Body of pancreas (tissue), 4 donors: ENCODE results near the gene UBN1. TPM values are rescaled to one million over a fixed set of nuclear protein-coding genes. Genes with fewer than 3 reads are reported as not detected.

Experiments
- ATAC-seq: fragments of 150-250 bp; one replicate; pipeline ENCODE4 v1.9.1; 2016
- DNase-seq, 4 donors: peaks; one replicate each; pipeline ENCODE4 v3.0.0-alpha.2; 2019
- H3K27ac ChIP-seq, 4 donors: fragments of 200-600 bp; sonication (generic); 1 replicate in 3 of 4; 2 replicates in 1 of 4; pipeline versions ENCODE4 v1.5.1 to v1.6.1; 2016 to 2019; ENCODE audit warnings: mild to moderate bottlenecking in 1 of 4, mixed read lengths in 1 of 4, moderate library complexity in 1 of 4
- H3K27me3 ChIP-seq, 2 donors: fragments of 200-600 bp; sonication (generic); one replicate each; pipeline ENCODE4 v1.6.0; 2016; ENCODE audit warnings: mild to moderate bottlenecking in 1 of 2
- H3K36me3 ChIP-seq, 2 donors: fragments of 200-600 bp; sonication (generic); replicated peaks in 1 of 2; 2 replicates each; pipeline ENCODE4 v1.5.1; 2016; ENCODE audit warnings: low read depth in 2 of 2; ENCODE audit not compliant: insufficient read depth in 1 of 2
- H3K4me1 ChIP-seq: fragments of 200-600 bp; sonication (generic); one replicate; pipeline ENCODE4 v1.6.0; 2016
- H3K4me3 ChIP-seq, 2 donors: fragments of 200-600 bp; sonication (generic); 1 replicate in 1 of 2; 2 replicates in 1 of 2; pipeline ENCODE4 v1.5.1; 2016 to 2019
- H3K9me3 ChIP-seq, 3 donors: fragments of 200-600 bp; sonication (generic); 1 replicate in 2 of 3; 2 replicates in 1 of 3; pipeline ENCODE4 v1.5.1; 2016
- CTCF ChIP-seq, 7 experiments: fragments of 450-650 bp in 4 of 7; fragments of 200-600 bp in 3 of 7; sonication (generic) in 3 of 7; IDR thresholded peaks; one replicate each; pipeline ENCODE4 v1.5.1; 2016 to 2019; ENCODE audit warnings: antibody characterized with exemption in 7 of 7
- POLR2A ChIP-seq, 3 donors: fragments of 450-650 bp; IDR thresholded peaks; one replicate each; pipeline ENCODE4 v1.6.1; 2016; ENCODE audit warnings: antibody characterized with exemption in 3 of 3, mild to moderate bottlenecking in 2 of 3
- WGBS, 2 donors: methylation state at CpG; one replicate each; pipeline ENCODE4 v1.1.5; 2017; 5-methylcytosine and 5-hydroxymethylcytosine counted together
- intact Hi-C: fragments of 100-400 bp; cut with DNase I; formaldehyde crosslinking; loops from one replicate; pipeline ENCODE4 v1.15.1; 2023
- total RNA-seq, 2 donors: library from RNA; depleted of rRNA; stranded (reverse); fragments of >200 nt; gene quantifications; one replicate each; pipeline ENCODE4 v1.1.0, GENCODE V29; 2016

UBN1 gene
- total RNA-seq, 2 donors from 2014 or later = 20.8 to 41.2 TPM

DNA sequence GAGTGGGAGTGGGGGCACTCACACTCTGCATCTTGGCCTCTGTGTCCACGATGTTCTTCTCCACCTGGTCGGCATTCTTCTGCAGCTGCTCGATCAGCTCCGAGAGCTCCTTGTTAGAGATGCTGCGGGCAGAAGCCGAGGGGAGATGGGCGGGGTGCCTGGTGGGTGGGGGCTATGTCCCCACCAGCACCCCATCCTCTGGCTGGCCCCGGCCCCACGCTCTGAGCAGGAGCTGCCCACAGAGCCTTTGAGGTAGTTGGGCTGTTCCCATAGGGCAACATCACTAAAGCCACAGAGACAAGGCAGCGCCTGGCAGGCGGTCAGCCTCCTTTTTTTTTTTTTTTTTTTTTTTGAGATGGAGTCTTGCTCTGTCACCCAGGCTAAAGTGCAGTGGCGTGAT is 63.5 kb downstream of the UBN1 start:
- Histone ChIP-seq H3K4me3 (no peak overlapping the region), H3K36me3 (no peaks in the 10 kb centered on the region), H3K27ac (no peak overlapping the region), H3K9me3 (no peaks in the 10 kb centered on the region), H3K27me3 (no peaks in the 10 kb centered on the region), H3K4me1 (no peaks in the 10 kb centered on the region)
- intact Hi-C loops = no loop called here
- TF ChIP-seq CTCF (IDR thresholded peaks at IDR 0.05) (no peak), POLR2A (IDR thresholded peaks at IDR 0.05) (no peak)
- ATAC-seq (no peak), DNase-seq (no peak)
- WGBS, 2 donors = 87 to 91% methylated on average over 11 to 12 of the region's 12 CpGs

DNA sequence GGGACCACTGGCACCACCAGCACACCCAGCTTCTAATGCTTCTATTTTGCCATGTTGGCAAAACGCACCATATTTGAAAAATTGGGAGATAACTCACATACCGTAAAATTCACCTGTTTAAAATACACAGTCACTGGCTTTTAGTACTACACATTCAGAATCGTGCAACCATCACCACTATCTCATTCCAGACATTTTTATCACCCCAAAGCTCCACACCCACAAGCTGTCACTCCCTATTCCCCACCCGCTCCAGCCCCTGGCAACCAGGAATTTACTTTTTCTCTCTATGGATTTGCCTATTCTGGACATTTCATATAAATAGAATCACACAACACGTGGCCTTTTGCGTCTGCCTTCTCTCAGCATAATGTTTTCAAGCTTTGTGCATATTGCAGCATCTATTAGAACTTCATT is 64.7 kb downstream of the UBN1 start:
- Histone ChIP-seq H3K9me3 (no peaks in the 10 kb centered on the region), H3K36me3 (no peaks in the 10 kb centered on the region), H3K27me3 (no peaks in the 10 kb centered on the region), H3K27ac (no peak overlapping the region), H3K4me1 (no peaks in the 10 kb centered on the region), H3K4me3 (no peak overlapping the region)
- TF ChIP-seq CTCF (IDR thresholded peaks at IDR 0.05) (no peak), POLR2A (IDR thresholded peaks at IDR 0.05) (no peak)
- 52 to 72% methylated on average over 6 of the region's 6 CpGs for WGBS, 2 donors
- DNase-seq = no peak
- no peak for ATAC-seq
- intact Hi-C loops = no loop called here

- H3K4me1 ChIP-seq = no peaks in the 10 kb centered on the region
- no peak overlapping the region for H3K27ac ChIP-seq
- TF ChIP-seq CTCF (IDR thresholded peaks at IDR 0.05) (no peak), POLR2A (IDR thresholded peaks at IDR 0.05) (no peak)
- no peaks in the 10 kb centered on the region for H3K9me3 ChIP-seq
- H3K4me3 ChIP-seq = no peak overlapping the region
- WGBS, 2 donors = 68 to 82% methylated on average over 3 to 7 of the region's 7 CpGs
- no peak for ATAC-seq
- no peaks in the 10 kb centered on the region for H3K36me3 ChIP-seq
- DNase-seq = no peak
- intact Hi-C loops = no loop called here
- no peaks in the 10 kb centered on the region for H3K27me3 ChIP-seq
These were observed 66.0 kb downstream of the UBN1 start for GRCh38 chr16:4913130-4913773.

- Histone ChIP-seq H3K4me3 (no peak overlapping the region), H3K27me3 (no peaks in the 10 kb centered on the region), H3K36me3 (no peaks in the 10 kb centered on the region), H3K4me1 (peaks cover 5% of the 10 kb centered on the region), H3K9me3 (no peaks in the 10 kb centered on the region), H3K27ac (no peak overlapping the region)
- DNase-seq (no peak), ATAC-seq (no peak)
- TF ChIP-seq CTCF (IDR thresholded peaks at IDR 0.05) = no peak
- no peak for TF ChIP-seq POLR2A (IDR thresholded peaks at IDR 0.05)
- 87 to 90% methylated on average over 10 to 15 of the region's 15 CpGs for WGBS, 2 donors
- intact Hi-C loops = no loop called here
These were observed 66.7 kb downstream of the UBN1 start for GRCh38 chr16:4913774-4914525.
